HepG2 (cell line): ENCODE data around the gene NGEF. TPM values are rescaled to one million over a fixed set of nuclear protein-coding genes. Genes with fewer than 3 reads are reported as not detected.
A peak's percentile ranks its signal among the peaks of the same experiment; 100 is the strongest.

Experiments used
- CENPX ChIP-seq: sonication (generic); formaldehyde crosslinking; IDR thresholded peaks from 2 replicates; pipeline ENCODE4 v1.9.0; 2021; ENCODE audit warnings: mild to moderate bottlenecking, missing genetic modification reagents, moderate library complexity
- ESRRA ChIP-seq: sonication (generic); formaldehyde crosslinking; IDR thresholded peaks from 2 replicates; pipeline ENCODE4 v1.5.1; 2020; ENCODE audit warnings: mild to moderate bottlenecking, low read depth, missing genetic modification reagents
- KLF6 ChIP-seq: IDR thresholded peaks from 2 replicates; pipeline ENCODE4 v1.8.0; 2016; ENCODE audit warnings: missing biosample characterization, missing genetic modification reagents
- MYPOP ChIP-seq: sonication (generic); formaldehyde crosslinking; IDR thresholded peaks from 2 replicates; pipeline ENCODE4 v1.8.1; 2023; ENCODE audit warnings: mild to moderate bottlenecking, moderate library complexity, missing genetic modification reagents
- NCOA5 ChIP-seq: sonication (generic); formaldehyde crosslinking; IDR thresholded peaks from 2 replicates; pipeline ENCODE4 v1.4.0; 2020; ENCODE audit warnings: missing genetic modification reagents
- NFYB ChIP-seq: sonication (generic); formaldehyde crosslinking; IDR thresholded peaks from 2 replicates; pipeline ENCODE4 v1.4.0; 2020; ENCODE audit warnings: missing genetic modification reagents
- TFE3 ChIP-seq: IDR thresholded peaks from 2 replicates; pipeline ENCODE4 v1.6.1; 2016
- ZBTB38 ChIP-seq: sonication (generic); formaldehyde crosslinking; IDR thresholded peaks from 2 replicates; pipeline ENCODE4 v1.5.1; 2020; ENCODE audit warnings: mild to moderate bottlenecking, missing genetic modification reagents
- ZBTB42 ChIP-seq: sonication (generic); formaldehyde crosslinking; IDR thresholded peaks from 2 replicates; pipeline ENCODE4 v1.5.0; 2020; ENCODE audit warnings: mild to moderate bottlenecking, missing genetic modification reagents
- ZNF784 ChIP-seq: sonication (generic); formaldehyde crosslinking; IDR thresholded peaks from 2 replicates; pipeline ENCODE4 v1.5.1; 2020; ENCODE audit warnings: missing genetic modification reagents, mild to moderate bottlenecking, borderline replicate concordance
- ZSCAN22 ChIP-seq: sonication (generic); formaldehyde crosslinking; IDR thresholded peaks from 2 replicates; pipeline ENCODE4 v1.4.0; 2020; ENCODE audit warnings: mild to moderate bottlenecking, missing genetic modification reagents
- polyA plus RNA-seq, 8 experiments: library from polyadenylated mRNA; depleted of rRNA in 3 of 8; stranded (reverse) in 7 of 8; unstranded in 1 of 8; fragments of >200 nt; fragmentation: Illumina TruSeq in 4 of 8; extraction: Trizol in 4 of 8; gene quantifications; 2 replicates each; pipeline versions ENCODE4 v1.2.1 to v1.2.3, GENCODE V29; 2011 to 2016; ENCODE audit warnings: low read depth in 4 of 8, missing spikeins in 1 of 8, mixed read lengths in 1 of 8; ENCODE audit not compliant: insufficient read depth in 1 of 8
- total RNA-seq, 5 experiments: library from RNA; depleted of rRNA; stranded (reverse); fragments of >200 nt; fragmentation: Illumina TruSeq; extraction: Trizol; gene quantifications; 2 replicates each; pipeline ENCODE4 v1.2.3, GENCODE V29; 2016; ENCODE audit warnings: low read depth in 1 of 5
- TF ChIP-seq, protein P1 (sequence below): sonication (generic); formaldehyde crosslinking; IDR thresholded peaks from 2 replicates; pipeline ENCODE4 v1.4.0; 2020; ENCODE audit warnings: mild to moderate bottlenecking, missing genetic modification reagents
- TF ChIP-seq, protein P2 (sequence below): sonication (generic); formaldehyde crosslinking; IDR thresholded peaks from 2 replicates; pipeline ENCODE4 v1.9.0; 2021; ENCODE audit warnings: missing genetic modification reagents, borderline replicate concordance

Gene NGEF
- total and polyA plus RNA-seq, 2 of the 13 experiments (the other 11 are each of a cell fraction or from before 2014, with no cell fraction given): 14.4 to 36.9 TPM

DNA sequence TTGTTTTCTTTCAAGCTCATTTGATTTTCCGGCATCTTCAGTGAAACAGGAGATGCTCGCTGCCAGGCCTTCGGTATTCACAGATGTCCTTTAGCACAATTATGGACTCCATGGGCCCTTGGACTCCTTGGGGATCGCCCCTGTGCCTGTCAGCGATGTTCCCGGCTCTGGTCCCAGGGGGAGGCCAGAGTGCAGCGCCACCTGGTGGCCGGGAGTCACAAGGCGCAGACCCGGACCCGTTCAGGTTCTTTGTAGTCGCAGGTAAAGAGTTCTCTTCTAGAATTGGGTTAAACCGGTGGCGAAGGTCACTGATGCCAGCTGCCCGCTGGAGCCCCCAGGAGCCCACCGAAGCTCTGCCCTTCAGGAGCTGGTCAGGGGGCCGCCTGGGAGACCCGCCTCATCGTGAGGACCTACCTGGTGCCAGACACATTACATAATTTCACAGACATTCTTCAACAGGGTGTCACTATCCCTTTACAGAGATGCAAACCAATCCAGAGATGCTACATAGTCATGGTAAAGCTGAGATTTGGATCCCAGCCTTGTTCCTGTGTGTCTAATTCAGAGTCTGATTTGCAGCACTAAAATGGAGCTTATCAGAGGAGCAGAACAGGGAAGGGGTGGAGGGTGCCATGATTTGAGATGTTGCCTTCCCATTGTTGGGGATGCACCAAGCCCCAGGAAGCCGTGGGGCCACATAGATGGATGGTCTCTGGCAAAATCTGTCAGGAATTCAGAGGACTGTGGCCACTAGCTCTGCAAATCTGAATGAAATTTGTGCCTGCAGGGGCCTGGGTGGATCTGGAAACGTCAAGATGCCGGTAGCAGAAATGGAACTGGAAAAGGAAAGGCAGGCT lies 41.1 kb upstream of the NGEF start (continued):
- TF ChIP-seq, protein P1, sequence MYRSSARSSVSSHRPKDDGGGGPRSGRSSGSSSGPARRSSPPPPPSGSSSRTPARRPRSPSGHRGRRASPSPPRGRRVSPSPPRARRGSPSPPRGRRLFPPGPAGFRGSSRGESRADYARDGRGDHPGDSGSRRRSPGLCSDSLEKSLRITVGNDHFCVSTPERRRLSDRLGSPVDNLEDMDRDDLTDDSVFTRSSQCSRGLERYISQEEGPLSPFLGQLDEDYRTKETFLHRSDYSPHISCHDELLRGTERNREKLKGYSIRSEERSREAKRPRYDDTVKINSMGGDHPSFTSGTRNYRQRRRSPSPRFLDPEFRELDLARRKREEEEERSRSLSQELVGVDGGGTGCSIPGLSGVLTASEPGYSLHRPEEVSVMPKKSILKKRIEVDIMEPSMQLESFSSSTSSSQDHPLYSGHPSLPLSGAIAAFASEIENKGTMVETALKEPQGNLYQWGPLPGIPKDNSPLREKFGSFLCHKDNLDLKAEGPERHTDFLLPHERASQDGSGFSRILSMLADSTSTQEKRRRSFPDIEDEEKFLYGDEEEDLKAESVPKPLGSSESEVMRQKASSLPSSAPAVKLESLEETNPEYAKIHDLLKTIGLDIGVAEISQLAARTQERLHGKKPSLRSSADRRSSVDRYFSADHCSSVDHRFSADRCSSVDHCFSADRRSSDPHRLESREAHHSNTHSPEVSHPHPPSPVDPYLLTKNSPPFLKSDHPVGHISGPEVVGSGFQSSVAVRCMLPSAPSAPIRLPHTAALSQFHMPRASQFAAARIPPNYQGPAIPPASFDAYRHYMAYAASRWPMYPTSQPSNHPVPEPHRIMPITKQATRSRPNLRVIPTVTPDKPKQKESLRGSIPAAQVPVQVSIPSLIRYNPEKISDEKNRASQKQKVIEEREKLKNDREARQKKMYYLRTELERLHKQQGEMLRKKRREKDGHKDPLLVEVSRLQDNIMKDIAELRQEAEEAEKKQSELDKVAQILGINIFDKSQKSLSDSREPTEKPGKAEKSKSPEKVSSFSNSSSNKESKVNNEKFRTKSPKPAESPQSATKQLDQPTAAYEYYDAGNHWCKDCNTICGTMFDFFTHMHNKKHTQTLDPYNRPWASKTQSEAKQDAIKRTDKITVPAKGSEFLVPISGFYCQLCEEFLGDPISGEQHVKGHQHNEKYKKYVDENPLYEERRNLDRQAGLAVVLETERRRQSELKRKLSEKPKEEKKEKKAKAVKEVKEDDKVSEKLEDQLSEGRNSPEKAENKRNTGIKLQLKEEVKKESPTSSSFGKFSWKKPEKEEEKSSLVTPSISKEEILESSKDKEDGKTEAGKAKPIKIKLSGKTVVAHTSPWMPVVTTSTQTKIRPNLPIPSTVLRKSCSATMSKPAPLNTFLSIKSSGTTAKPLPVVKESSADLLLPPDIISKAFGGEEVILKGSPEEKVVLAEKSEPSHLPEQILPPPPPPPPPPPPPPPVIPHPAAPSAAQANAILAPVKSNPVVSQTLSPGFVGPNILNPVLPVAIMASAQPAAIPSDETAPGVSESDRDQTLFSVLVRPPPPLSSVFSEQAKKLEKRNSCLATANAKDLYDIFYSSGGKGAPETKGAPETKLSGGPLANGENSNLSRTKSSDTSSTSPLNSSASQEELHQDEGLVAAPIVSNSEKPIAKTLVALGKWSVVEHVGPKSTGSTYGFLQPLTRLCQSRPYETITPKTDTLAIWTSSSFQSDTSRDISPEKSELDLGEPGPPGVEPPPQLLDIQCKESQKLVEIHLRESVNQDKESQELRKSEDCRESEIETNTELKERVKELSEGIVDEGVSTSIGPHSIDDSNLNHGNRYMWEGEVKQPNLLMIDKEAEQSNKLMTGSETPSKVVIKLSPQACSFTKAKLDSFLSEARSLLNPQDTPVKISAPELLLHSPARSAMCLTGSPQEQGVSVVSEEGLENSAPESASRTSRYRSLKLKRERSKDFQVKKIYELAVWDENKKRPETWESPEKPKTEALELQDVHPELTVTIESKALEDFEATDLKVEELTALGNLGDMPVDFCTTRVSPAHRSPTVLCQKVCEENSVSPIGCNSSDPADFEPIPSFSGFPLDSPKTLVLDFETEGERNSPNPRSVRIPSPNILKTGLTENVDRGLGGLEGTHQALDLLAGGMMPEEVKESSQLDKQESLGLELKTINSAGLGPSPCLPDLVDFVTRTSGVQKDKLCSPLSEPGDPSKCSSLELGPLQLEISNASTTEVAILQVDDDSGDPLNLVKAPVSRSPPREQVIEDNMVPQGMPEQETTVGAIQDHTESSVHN (CRISPR knock-in tag): no peak
- TF ChIP-seq, protein P2, sequence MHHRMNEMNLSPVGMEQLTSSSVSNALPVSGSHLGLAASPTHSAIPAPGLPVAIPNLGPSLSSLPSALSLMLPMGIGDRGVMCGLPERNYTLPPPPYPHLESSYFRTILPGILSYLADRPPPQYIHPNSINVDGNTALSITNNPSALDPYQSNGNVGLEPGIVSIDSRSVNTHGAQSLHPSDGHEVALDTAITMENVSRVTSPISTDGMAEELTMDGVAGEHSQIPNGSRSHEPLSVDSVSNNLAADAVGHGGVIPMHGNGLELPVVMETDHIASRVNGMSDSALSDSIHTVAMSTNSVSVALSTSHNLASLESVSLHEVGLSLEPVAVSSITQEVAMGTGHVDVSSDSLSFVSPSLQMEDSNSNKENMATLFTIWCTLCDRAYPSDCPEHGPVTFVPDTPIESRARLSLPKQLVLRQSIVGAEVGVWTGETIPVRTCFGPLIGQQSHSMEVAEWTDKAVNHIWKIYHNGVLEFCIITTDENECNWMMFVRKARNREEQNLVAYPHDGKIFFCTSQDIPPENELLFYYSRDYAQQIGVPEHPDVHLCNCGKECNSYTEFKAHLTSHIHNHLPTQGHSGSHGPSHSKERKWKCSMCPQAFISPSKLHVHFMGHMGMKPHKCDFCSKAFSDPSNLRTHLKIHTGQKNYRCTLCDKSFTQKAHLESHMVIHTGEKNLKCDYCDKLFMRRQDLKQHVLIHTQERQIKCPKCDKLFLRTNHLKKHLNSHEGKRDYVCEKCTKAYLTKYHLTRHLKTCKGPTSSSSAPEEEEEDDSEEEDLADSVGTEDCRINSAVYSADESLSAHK: no peak
- 0 out of 2 replicates have a peak, but pooled peaks have one; percentile 21 for TF ChIP-seq ESRRA (CRISPR knock-in tag)
- TF ChIP-seq NCOA5: no peak
- TF ChIP-seq NFYB (CRISPR knock-in tag): no peak
- no peak for TF ChIP-seq CENPX (CRISPR knock-in tag)
- no peak for TF ChIP-seq ZBTB42 (CRISPR knock-in tag)
- TF ChIP-seq MYPOP (CRISPR knock-in tag): no peak
- no peak for TF ChIP-seq ZNF784 (CRISPR knock-in tag)
- no peak for TF ChIP-seq TFE3 (CRISPR knock-in tag)
- no peak for TF ChIP-seq ZSCAN22 (CRISPR knock-in tag)
- TF ChIP-seq ZBTB38: no peak
- no peak for TF ChIP-seq KLF6 (CRISPR knock-in tag)
